WERI-Rb-1 (cell line): ENCODE measurements around the gene EZR.
"Not testable (repeated sequence)": the region's sequence is repeated elsewhere in the genome, so short reads cannot be mapped to it uniquely, and the experiment has no call there.

Experiments
- DNase-seq: peaks from one replicate; pipeline ENCODE4 v3.0.0-alpha.2; 2020
- H3K27ac ChIP-seq: fragments of 250-450 bp; sonication (Bioruptor Pico); 2 replicates; pipeline ENCODE4 v1.5.1; 2020; ENCODE audit warnings: mild to moderate bottlenecking, moderate library complexity
- H3K27me3 ChIP-seq: fragments of 250-450 bp; sonication (Bioruptor Pico); 2 replicates; pipeline ENCODE4 v1.5.1; 2021; ENCODE audit warnings: mild to moderate bottlenecking, low read depth, moderate library complexity; ENCODE audit not compliant: insufficient read depth, severe bottlenecking
- H3K36me3 ChIP-seq: fragments of 250-450 bp; sonication (Bioruptor Pico); 2 replicates; pipeline ENCODE4 v1.5.1; 2020; ENCODE audit warnings: mild to moderate bottlenecking, moderate library complexity
- H3K4me3 ChIP-seq: 2 replicates; pipeline ENCODE4 v1.5.1; 2011; ENCODE audit warnings: low read depth, mild to moderate bottlenecking, control low read depth, low read length
- H3K9me3 ChIP-seq: fragments of 250-450 bp; sonication (Bioruptor Pico); 2 replicates; pipeline ENCODE4 v1.5.1; 2021; ENCODE audit warnings: mild to moderate bottlenecking, moderate library complexity; ENCODE audit not compliant: severe bottlenecking
- CTCF ChIP-seq: IDR thresholded peaks from 2 replicates; pipeline ENCODE4 v1.5.1; 2011; ENCODE audit warnings: low read depth, mild to moderate bottlenecking, control low read depth, inconsistent platforms, low read length

Gene EZR

DNA sequence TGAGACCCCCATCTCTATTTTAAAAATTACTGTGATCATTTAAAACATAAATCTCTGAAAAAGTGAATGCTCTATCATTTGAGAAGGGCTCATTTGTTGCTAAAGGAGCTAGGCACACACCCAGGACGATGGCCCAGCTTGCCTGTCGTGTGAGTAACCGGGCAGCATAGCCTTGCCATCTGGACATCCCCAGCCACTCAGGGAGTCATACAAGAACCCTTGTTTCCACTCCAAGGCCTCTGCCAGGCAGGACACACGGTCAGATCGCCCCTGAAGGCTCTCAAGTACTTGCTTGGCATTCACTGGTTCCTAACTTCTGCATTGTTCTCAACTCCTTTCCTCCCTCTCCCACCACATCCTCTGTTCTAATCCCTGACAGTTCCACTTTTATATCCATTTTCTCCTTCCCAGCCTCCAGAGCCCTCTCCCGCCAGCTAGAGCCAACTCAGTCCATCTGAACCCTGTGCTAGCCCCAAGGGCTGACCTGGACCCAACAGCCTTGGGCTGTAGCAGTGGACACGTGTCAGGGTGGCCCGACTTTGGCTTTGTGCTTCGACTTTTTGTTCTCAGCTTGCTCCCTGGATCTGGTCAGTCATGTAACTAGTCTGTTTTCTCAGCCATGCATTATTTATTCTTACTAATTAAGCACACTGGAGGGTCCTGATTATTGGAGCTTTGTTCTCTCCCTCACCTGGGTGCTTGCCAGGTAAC lies 15.7 kb upstream of the EZR start:
- Histone ChIP-seq H3K27me3 (no peaks in the 10 kb centered on the region), H3K4me3 (peak overlapping the region; percentile 34), H3K27ac (peak overlapping the region; percentile 23; the same call in 1 of the 2 replicates), H3K36me3 (no peaks in the 10 kb centered on the region), H3K9me3 (no peaks in the 10 kb centered on the region)
- no peak for DNase-seq
- TF ChIP-seq CTCF, result no peak

- not testable (repeated sequence) for DNase-seq, H3K4me3 ChIP-seq, H3K27me3 ChIP-seq, H3K9me3 ChIP-seq, H3K27ac ChIP-seq, H3K36me3 ChIP-seq
Observed at GRCh38 chr6:158832807-158833206, 13.6 kb upstream of the EZR start.

- Histone ChIP-seq H3K27ac (no peak overlapping the region), H3K4me3 (no peak overlapping the region), H3K9me3 (no peaks in the 10 kb centered on the region), H3K27me3 (no peaks in the 10 kb centered on the region), H3K36me3 (no peaks in the 10 kb centered on the region)
- no peak for DNase-seq
- TF ChIP-seq CTCF, result no peak
Observed at GRCh38 chr6:158832026-158832425, 12.9 kb upstream of the EZR start.

GRCh38 chr6:158831571-158831970 lies 12.4 kb upstream of the EZR start:
- Histone ChIP-seq H3K4me3 (no peak overlapping the region), H3K27ac (no peak overlapping the region), H3K27me3 (no peaks in the 10 kb centered on the region), H3K9me3 (no peaks in the 10 kb centered on the region), H3K36me3 (no peaks in the 10 kb centered on the region)
- no peak for DNase-seq
- no peak for TF ChIP-seq CTCF

DNA sequence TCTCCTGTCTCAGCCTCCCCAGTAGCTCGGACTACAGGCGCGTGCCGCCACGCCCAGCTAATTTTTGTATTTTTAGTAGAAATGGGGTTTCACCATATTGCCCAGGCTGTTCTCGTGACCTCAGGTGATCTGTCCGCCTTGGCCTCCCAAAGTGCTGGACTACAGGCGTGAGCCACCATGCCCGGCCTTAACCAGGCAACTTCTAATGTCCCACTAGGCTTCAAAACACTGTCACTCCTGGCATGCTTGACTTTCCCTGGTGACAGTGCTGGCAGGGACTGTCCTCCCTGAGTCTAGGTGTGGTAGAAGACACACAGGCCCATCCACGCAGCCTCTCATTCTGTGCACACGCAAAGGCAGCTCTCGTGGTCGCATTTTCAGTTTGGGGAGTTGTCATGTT lies 11.6 kb upstream of the EZR start:
- TF ChIP-seq CTCF, result no peak
- H3K27ac ChIP-seq, result no peak overlapping the region

GRCh38 chr6:158828807-158829206 lies 9.6 kb upstream of the EZR start:
- Histone ChIP-seq H3K27ac (no peak overlapping the region), H3K27me3 (no peaks in the 10 kb centered on the region), H3K4me3 (no peak overlapping the region), H3K9me3 (no peaks in the 10 kb centered on the region), H3K36me3 (no peaks in the 10 kb centered on the region)
- TF ChIP-seq CTCF, result no peak
- no peak for DNase-seq

More for the DNA sequence above, 11.6 kb upstream of the EZR start:
- no peak overlapping the region for H3K4me3 ChIP-seq
- DNase-seq, result no peak
- H3K9me3 ChIP-seq, result no peaks in the 10 kb centered on the region
- H3K27me3 ChIP-seq, result no peaks in the 10 kb centered on the region
- H3K36me3 ChIP-seq, result no peaks in the 10 kb centered on the region
